Stimulated activated CD4-positive, alpha-beta T cell treated with anti-CD3 and anti-CD28 coated beads, Interleukin-12 subunit alpha, Interleukin-12 subunit beta, amount 100 ng/mL, for 24 hours (primary cell): Measurements from ENCODE around the gene CFDP1.

Experiments
- DNase-seq, 2 experiments: peaks; one replicate each; pipeline ENCODE4 v3.0.0-alpha.2; 2020; ENCODE audit warnings: low read depth in 2 of 2

Gene CFDP1

GRCh38 chr16:75372236-75372856 lies 61.0 kb downstream of the CFDP1 start:
- no peak for DNase-seq

- no peak for DNase-seq
Observed at GRCh38 chr16:75371171-75371570, 62.1 kb downstream of the CFDP1 start.

- DNase-seq, result no peak
Observed at GRCh38 chr16:75364286-75364791, 69.0 kb downstream of the CFDP1 start.

GRCh38 chr16:75362846-75363245 lies 70.5 kb downstream of the CFDP1 start:
- no peak for DNase-seq

GRCh38 chr16:75361936-75362335 lies 71.4 kb downstream of the CFDP1 start:
- DNase-seq, result no peak

- no peak for DNase-seq
Observed at GRCh38 chr16:75354170-75354569, 79.1 kb downstream of the CFDP1 start.

- DNase-seq, result no peak
Observed at GRCh38 chr16:75351183-75351582, 82.1 kb downstream of the CFDP1 start.

- DNase-seq, result no peak
Observed at GRCh38 chr16:75345711-75346110, 87.6 kb downstream of the CFDP1 start.

- DNase-seq, result no peak
Observed at GRCh38 chr16:75343941-75344340, 89.4 kb downstream of the CFDP1 start.

- DNase-seq, result no peak
Observed at GRCh38 chr16:75343286-75343685, 90.0 kb downstream of the CFDP1 start.

GRCh38 chr16:75342308-75342811 lies 90.9 kb downstream of the CFDP1 start:
- DNase-seq, result no peak

GRCh38 chr16:75341564-75342307 lies 91.6 kb downstream of the CFDP1 start:
- DNase-seq, result no peak

- DNase-seq, result no peak
Observed at GRCh38 chr16:75340741-75341491, 92.4 kb downstream of the CFDP1 start.

GRCh38 chr16:75337430-75337829 lies 95.9 kb downstream of the CFDP1 start:
- DNase-seq, result no peak

GRCh38 chr16:75336521-75336920 lies 96.8 kb downstream of the CFDP1 start:
- DNase-seq, result no peak

GRCh38 chr16:75333721-75334163 lies 99.6 kb downstream of the CFDP1 start:
- no peak for DNase-seq

GRCh38 chr16:75329943-75330342 lies 103.4 kb downstream of the CFDP1 start:
- DNase-seq, result no peak

GRCh38 chr16:75326333-75326732 lies 107.0 kb downstream of the CFDP1 start:
- no peak for DNase-seq

GRCh38 chr16:75323933-75324332 lies 109.4 kb downstream of the CFDP1 start:
- DNase-seq, result no peak

- no peak for DNase-seq
Observed at GRCh38 chr16:75323198-75323597, 110.1 kb downstream of the CFDP1 start.

- no peak for DNase-seq
Observed at GRCh38 chr16:75322740-75323139, 110.6 kb downstream of the CFDP1 start.

- no peak for DNase-seq
Observed at GRCh38 chr16:75320435-75320834, 112.9 kb downstream of the CFDP1 start.
